Smooth muscle cell of the coronary artery (primary cell): ENCODE measurements around the gene KCNH1. TPM values are rescaled to one million over a fixed set of nuclear protein-coding genes. Genes with fewer than 3 reads are reported as not detected.

Experiments
- total RNA-seq: library from RNA; depleted of rRNA; stranded (reverse); fragments of >200 nt; gene quantifications from 2 replicates; pipeline ENCODE4 v1.2.3, GENCODE V29; 2014; ENCODE audit warnings: low replicate concordance

The KCNH1 gene, protein sequence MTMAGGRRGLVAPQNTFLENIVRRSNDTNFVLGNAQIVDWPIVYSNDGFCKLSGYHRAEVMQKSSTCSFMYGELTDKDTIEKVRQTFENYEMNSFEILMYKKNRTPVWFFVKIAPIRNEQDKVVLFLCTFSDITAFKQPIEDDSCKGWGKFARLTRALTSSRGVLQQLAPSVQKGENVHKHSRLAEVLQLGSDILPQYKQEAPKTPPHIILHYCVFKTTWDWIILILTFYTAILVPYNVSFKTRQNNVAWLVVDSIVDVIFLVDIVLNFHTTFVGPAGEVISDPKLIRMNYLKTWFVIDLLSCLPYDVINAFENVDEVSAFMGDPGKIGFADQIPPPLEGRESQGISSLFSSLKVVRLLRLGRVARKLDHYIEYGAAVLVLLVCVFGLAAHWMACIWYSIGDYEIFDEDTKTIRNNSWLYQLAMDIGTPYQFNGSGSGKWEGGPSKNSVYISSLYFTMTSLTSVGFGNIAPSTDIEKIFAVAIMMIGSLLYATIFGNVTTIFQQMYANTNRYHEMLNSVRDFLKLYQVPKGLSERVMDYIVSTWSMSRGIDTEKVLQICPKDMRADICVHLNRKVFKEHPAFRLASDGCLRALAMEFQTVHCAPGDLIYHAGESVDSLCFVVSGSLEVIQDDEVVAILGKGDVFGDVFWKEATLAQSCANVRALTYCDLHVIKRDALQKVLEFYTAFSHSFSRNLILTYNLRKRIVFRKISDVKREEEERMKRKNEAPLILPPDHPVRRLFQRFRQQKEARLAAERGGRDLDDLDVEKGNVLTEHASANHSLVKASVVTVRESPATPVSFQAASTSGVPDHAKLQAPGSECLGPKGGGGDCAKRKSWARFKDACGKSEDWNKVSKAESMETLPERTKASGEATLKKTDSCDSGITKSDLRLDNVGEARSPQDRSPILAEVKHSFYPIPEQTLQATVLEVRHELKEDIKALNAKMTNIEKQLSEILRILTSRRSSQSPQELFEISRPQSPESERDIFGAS
- 0.12 TPM in 1 of 2 replicates, not detected in the other for total RNA-seq

DNA sequence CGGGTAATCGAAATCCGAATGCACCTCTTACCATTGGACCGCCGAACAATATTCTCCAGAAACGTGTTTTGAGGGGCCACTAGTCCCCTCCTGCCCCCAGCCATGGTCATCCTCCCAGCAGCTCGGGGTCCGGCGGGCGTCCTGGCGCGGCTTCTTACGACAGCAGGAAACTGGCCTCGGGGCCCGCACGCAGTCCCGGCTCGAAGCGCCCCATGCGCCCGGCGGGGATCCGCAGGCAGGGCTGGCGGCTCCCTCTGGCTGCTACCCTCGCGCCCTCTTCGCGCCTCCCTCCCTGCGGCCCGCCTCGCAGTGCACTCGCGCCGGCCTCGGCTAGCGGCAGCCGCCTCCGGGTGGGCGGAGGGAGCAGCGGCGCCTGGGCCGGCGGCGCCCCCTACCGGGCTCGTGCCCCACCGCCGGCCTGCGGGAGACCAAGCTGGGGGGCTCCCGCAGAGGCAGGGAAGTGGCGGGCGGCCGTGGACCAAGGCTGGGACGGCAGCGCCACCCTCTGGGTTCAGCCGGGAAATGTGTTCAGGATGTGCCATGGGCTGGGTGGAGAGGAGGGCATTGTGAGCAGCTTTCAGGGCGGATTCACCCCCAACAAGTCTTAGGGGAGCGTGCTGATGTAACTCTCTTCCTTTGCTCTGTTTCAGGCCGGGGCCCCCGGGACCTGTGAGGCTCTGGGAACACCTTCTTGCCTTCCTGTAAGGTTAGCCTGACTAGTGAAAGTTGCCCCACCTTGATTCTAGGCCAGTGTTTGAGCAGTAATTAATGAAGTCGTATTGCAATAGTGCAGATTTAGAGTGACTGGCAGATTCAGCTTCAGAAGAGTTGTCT is at the start of gene KCNH1:
Gene KCNH1, minus strand, starts transcription at position 313 of the 834 bp plus-strand sequence. Its CDS starts 203 bp downstream, at position 110.

Other genes with a start within 250 kb of the KCNH1 start
- gene RCOR3, start 125.2 kb upstream of the KCNH1 start, total RNA-seq: 10.4 and 14.5 TPM in 2 replicates
- 5.0 and 15.3 TPM in 2 replicates for gene TRAF5, start 192.7 kb upstream of the KCNH1 start, total RNA-seq